GM04503 (cell line): ENCODE results near the gene FRYL.
"Not testable (repeated sequence)": the region's sequence is repeated elsewhere in the genome, so short reads cannot be mapped to it uniquely, and the experiment has no call there.

Experiments
- DNase-seq: peaks from one replicate; pipeline ENCODE4 v3.0.0-alpha.2; 2012; ENCODE audit warnings: low read depth

The FRYL gene

DNA sequence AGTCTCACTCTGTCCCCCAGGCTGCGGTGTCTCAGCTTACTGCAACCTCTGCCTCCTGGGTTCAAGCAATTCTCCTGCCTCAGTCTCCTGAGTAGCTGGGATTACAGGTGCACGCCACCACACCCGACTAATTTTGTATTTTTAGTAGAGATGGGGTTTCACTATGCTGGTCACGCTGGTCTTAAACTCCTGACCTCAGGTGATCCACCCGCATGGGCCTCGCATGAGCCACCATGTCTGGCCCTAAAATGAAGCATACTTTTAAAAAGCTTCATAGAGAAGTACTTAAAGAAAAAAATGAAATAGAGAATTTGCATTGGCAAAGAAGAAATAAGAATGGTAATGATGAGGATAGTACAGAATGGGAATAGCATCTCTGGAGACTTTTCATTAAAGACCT is 82.6 kb downstream of the FRYL start:
- DNase-seq = not testable (repeated sequence)

DNA sequence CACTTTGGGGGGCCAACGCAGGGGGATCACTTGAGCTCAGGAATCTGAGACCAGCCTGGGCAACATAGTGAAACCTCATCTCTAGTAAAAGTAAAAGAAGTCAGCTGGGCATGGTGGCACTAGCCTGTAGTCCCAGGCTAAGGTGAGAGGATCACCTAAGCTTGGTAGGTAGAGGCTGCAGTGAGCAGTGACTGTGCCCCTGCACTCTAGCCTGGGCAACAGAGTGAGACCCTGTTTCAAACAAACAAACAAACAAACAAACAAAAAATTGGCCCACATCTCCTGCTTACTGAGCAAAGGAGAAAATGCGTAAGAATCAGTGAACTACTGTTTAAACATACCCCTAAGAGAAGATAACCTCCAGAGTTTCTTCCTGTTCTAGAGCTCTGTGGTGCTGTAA is 85.3 kb downstream of the FRYL start:
- DNase-seq = no peak

- no peak for DNase-seq
Observed at GRCh38 chr4:48693856-48694574, 86.1 kb downstream of the FRYL start.

DNA sequence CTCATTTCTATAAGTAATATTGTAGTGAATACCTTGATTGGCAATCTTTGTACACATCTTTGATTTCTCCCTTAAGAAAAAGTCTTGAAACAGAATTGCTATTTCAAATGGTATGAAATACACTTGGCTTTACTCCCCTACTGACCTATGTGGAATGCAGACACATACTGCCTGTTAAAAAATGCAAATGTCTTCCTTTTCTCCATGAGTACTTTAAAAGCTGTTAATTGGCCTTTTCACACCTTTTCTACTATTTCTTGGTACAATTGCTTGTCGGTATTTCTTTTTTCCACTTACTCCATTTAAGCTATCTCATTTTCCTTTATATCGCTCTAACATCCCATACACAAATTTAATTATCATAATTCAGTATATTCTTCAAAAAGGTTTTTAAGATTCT is 87.2 kb downstream of the FRYL start:
- DNase-seq = no peak

GRCh38 chr4:48692044-48692443 is 88.0 kb downstream of the FRYL start:
- DNase-seq = no peak

DNA sequence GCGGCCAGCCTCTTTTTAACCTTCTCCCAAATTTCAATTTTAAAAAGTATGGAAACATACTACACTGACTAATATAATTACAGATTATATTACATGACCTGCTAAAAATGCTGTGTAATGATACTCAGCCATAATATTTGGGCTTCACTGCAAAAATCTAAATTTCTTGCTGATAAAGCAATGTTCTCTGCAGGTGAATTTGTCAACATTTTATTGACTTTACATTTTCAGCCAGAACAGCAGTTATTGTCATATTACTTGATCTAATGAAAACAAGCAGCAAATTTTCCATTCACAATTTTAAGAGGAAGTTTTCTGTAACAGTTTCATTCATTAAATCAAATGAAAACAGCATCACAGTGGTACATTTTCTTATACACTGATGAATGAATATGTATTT is 91.1 kb downstream of the FRYL start:
- DNase-seq = no peak

GRCh38 chr4:48687313-48688051 is 92.6 kb downstream of the FRYL start:
- no peak for DNase-seq

DNA sequence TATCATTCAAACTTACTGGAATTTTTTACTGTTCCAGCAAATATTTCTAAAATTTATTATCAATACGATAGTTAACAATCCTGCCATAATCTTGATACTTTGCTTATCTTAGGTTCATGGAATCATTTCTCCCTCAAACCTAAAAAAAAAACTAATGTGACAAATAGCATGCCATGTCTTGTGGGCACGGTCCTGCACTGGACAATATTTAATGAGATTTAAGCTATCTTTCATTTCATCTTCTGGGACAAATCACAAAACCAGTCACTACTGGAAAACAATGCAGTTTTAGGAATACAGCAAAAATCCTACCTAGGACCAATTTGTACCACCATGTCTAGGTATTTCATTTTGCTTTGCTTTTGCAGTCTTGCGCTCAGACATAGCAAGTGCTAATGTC is 93.7 kb downstream of the FRYL start:
- no peak for DNase-seq

DNA sequence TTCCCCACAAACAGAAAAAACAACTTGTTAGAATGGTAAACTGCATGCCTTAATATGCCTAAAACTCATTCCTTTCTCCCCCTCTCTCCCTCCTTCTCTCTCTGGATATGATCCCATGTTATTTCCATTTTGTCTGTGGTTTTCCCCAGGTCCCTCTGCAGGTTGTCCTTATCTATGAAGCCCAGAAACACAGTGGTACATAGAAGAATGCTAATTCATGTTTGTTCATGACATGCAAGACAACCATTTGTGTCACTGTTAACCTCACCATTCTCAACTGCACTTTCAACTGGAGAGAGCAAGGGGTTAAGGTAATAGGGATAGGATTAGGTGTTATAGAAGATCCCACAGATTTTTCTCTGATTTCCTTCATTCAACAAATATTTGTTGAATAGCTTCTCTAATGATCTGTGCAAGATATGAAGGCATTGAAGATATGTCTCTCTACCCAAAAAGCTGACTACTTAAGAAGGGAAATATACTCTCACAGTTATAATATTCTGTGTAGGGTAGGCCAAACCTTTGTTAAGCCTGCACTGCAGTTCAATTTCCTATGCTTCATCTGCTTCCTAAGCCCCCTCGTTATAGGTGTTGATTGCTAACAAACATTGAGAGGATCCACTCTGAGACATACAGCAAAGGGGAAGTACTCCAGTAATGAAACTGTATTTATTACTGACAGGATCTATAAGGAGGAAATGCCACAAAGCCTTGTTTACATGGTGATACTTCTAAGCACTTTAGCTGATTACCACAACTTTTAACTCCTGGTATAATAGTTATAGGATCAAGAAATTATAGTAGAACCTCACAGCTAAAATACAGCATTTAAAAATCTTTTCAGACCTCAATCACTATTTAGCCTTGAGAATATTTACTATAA is 96.1 kb downstream of the FRYL start:
- no peak for DNase-seq

GRCh38 chr4:48682870-48683269 is 97.2 kb downstream of the FRYL start:
- not testable (repeated sequence) for DNase-seq

DNA sequence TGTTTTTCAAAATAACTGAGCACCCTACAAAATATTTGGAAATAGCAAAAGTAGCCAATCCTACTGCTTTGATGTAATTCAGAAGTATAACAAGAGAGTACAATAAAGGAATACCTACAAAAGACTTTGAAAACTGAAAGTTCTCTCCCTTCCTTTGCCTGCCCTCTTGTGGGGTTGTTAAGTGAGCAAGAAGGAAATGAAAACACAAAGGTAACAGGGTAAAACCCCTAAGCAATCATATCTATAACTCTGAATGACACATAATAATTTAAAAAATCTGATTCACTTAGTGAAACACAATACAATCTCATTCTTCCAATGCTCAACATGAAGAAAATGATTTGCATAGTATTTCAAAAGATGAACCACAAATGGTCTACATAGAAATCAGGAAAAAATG is 98.2 kb downstream of the FRYL start:
- DNase-seq = no peak

- no peak for DNase-seq
Observed at GRCh38 chr4:48680848-48681568, 99.1 kb downstream of the FRYL start.

- DNase-seq = no peak
Observed at GRCh38 chr4:48673537-48673936, 106.5 kb downstream of the FRYL start.

- no peak for DNase-seq
Observed at GRCh38 chr4:48670587-48670986, 109.5 kb downstream of the FRYL start.

GRCh38 chr4:48669086-48669485 is 111.0 kb downstream of the FRYL start:
- DNase-seq = no peak

DNA sequence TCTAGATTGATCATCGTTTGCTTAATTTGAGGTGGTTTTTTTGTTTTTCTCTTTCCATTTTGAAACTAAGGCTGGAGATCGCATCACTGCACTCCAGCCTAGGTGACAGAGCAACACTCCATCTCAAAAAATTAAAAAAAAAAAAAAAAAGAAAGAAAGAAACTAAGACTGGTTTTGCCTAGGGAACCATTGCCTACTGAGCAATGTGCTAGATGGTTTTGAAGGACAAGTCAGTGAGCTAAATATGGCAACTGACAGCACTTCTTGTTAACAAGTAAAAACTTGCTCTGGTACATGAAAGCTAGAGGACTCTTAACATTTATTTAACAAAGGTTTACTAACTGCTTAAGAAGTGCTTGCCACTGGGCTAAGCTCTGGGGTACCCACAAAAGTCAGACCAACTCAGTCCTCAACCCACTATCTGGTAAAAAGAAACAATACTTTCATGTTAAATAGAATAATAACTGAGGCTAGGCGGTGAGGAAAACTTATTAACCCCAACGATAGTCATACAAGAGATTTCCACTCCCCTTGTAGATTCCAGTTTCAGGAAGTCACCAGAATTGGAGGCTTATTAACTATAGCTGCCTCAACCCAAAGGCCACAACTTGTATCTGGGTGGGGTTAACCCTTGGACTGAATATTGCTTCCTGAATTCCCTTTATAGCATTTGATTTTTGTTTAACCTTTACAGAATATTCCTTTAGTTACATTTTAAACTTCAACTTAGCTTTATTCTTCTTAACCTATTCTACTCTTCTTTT is 111.6 kb downstream of the FRYL start:
- DNase-seq = no peak

DNA sequence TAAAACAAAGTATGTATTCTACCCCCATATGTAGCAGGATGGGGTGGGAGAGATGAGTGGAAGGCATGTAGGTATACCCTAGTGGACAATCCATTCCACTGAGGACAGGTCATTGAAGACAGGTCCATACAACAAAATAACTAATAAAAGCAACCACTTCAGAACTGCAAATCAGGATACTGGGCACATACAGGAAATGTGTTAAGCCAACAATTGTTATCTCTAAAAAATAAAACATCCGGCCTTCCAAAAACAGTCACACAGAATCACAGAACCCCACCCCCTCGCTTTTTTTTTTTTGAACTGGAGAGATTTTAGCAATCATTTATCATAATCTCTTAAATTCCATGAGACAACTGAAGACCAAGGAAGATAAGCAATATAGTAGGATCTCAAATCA is 112.9 kb downstream of the FRYL start:
- DNase-seq = no peak

- DNase-seq = no peak
Observed at GRCh38 chr4:48665555-48666186, 114.4 kb downstream of the FRYL start.

- DNase-seq = no peak
Observed at GRCh38 chr4:48664938-48665337, 115.1 kb downstream of the FRYL start.

DNA sequence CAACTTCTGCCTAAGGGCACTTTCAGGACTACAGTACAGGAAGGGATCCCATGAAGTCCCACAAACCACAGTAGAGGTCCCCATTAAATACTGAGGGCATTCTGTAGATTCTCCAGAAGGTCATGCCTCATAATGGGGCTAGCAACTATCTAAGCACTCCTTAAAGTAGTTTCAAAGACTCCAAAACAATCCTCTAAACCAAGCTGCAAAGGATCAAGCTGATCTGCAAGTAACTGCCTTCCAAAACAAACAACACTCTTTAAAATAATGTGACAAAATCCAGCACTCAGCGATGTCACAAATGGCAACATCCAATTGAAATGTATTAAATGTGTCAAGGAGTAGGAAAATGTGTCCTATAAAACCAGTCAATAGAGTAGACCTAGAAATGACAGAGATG is 118.7 kb downstream of the FRYL start:
- DNase-seq = no peak

DNA sequence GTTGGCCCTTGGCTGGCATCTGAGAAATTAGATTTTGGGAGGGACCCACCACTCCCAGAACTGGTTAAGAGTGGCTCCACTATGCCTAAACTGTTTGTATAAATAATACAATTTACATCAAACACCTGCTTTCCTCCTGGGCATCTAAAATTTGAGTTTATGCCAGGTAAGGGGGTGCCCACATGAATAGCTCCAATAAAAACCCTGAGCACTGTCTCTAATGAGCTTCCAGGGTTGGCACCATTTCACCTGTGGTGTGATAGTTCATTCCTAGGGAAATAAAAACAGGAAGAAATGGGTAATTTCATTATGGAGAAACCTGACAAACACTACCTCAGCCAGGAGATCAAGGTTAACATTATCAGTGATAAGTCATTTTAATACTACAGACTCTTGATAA is 119.7 kb downstream of the FRYL start:
- DNase-seq = no peak
